Measurements from ENCODE around the gene CD79A.

GRCh38 chr19:41869374-41869955, 7.6 kb upstream of the CD79A start:
- TF ChIP-seq CTCF (conservative IDR thresholded peaks at IDR 0.05 in 1 of 2, IDR thresholded peaks at IDR 0.05 in 1 of 2; ENCODE audit: extremely low read depth in 1 of 2, insufficient read depth in 1 of 2, low read depth in 1 of 2, low read length in 2 of 2) (no peak), EZH2 (IDR thresholded peaks at IDR 0.05; ENCODE audit: borderline replicate concordance, low read length) (no peak)
